B cell (primary cell): Measurements from ENCODE around the gene MMS22L.

ENCODE experiments used
- EZH2 ChIP-seq: IDR thresholded peaks from 2 replicates; pipeline ENCODE4 v1.6.1; 2012; ENCODE audit warnings: borderline replicate concordance, low read depth, mild to moderate bottlenecking, moderate library complexity, low read length; ENCODE audit not compliant: insufficient read depth, poor library complexity, severe bottlenecking
- TF ChIP-seq, protein P1 (sequence below): fragments of 200-600 bp; IDR thresholded peaks from one replicate; pipeline ENCODE4 v1.8.0; 2022; ENCODE audit warnings: antibody characterized with exemption, mild to moderate bottlenecking

DNA sequence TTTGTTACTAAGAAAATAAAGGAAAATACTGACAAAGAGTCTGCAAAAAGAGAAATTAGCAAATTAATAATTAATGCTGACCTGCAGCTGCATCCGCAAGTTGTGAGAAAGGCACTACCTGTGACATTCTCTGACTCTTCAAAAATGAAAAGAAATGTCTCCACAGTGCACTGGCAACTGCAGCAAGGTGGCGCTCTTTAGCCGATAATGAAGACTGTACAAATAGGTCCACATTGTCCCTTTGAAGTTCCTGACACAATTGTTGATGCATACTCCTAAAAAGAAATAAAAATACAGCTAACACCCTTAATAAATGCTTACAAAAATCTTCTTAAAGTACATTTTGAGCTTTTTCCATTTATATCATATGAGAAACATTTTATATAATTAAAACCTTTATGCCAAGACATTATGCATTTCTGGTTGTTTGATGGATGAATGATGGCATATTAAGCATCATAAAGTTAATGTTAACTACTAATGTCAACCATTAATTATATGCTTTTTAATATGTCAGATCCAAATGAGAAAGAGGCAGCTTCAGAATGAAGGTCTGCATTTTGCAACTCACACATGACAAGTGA lies 96.5 kb downstream of the MMS22L start:
- no peak for TF ChIP-seq EZH2
- TF ChIP-seq, protein P1, sequence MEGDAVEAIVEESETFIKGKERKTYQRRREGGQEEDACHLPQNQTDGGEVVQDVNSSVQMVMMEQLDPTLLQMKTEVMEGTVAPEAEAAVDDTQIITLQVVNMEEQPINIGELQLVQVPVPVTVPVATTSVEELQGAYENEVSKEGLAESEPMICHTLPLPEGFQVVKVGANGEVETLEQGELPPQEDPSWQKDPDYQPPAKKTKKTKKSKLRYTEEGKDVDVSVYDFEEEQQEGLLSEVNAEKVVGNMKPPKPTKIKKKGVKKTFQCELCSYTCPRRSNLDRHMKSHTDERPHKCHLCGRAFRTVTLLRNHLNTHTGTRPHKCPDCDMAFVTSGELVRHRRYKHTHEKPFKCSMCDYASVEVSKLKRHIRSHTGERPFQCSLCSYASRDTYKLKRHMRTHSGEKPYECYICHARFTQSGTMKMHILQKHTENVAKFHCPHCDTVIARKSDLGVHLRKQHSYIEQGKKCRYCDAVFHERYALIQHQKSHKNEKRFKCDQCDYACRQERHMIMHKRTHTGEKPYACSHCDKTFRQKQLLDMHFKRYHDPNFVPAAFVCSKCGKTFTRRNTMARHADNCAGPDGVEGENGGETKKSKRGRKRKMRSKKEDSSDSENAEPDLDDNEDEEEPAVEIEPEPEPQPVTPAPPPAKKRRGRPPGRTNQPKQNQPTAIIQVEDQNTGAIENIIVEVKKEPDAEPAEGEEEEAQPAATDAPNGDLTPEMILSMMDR = peak; percentile 95
